HG03378 (cell line): ENCODE data around the gene USP22.
"Not testable (repeated sequence)": the region's sequence is repeated elsewhere in the genome, so short reads cannot be mapped to it uniquely, and the experiment has no call there.

Experiments used
- ATAC-seq: cut with Tn5 transposase; IDR thresholded peaks from one replicate; pipeline ENCODE4 v1.9.1; 2021; ENCODE audit warnings: mild to moderate bottlenecking, moderate library complexity; ENCODE audit not compliant: unreplicated experiment

USP22 gene

GRCh38 chr17:21042458-21043295, at the start of gene USP22:
Gene USP22, minus strand, starts transcription at chr17:21043011. Its CDS starts 176 bp downstream, at chr17:21042835.
- peak; percentile 21 for ATAC-seq

GRCh38 chr17:21090902-21091618, 48.2 kb upstream of the USP22 start:
- ATAC-seq, result no peak

DNA sequence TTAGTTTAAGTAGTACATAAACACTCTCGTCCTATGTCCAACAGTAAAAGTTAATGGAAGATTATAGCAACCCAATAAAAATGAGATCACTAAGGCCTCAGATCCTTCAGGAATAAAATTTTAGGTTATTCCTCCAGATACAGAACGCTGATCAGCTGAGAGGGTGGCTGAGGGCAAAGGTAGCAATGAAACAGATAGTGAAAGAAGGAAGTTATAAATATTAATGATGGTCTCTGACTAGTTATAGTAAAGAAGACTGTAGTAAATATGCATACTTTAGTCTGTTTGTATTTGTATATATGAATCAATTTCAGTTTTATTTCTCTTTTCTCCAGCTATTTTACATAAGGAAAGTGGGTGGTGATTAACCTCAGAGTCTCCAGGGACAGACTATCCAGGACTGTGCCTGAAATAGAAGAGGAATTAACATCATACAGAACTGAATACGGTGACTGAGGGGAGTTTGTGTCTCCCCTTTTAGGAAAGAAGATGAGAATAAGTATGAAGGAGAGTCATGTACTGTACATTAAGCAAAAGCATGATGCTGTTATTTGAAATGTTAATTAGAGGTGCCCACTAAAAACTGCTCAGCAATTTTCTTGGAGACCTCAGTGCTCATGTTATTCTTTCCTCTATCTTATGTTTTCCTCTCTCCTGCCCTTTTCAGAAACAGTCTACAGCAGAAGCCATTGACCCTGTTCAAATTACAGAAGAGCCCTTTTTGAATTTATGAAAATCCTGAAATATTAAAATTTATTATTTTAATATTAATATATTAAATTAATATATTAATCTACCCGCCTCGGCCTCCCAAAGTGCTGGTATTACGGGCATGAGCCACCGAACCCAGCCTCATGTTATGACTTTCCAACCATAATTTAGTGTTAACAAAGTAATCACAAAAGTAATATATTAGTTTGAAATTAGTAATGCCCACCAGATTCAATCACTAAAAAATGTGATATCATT, 47.4 kb upstream of the USP22 start:
- peak; percentile 58 for ATAC-seq

GRCh38 chr17:21089145-21089544, 46.3 kb upstream of the USP22 start:
- ATAC-seq, result no peak

DNA sequence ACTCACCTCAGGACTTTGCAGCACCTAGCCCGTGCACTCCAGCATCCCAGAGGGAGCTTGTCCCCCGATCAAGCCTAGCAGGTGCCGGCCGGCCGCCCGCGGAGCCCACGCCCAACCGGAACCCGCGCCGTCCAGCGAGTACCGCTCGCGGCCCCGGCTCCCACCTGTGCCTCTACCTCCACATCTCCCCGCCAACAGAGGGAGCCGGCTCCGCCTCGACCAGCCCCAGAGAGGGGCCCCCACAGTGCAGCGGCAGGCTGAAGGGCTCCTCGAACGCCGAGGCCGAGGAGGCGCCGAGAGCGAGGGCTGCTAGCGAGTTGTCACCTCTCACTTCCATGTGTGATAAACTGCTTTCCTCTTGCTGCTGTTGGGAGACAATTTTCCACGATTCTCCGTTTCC, 42.9 kb upstream of the USP22 start:
- ATAC-seq, result no peak

DNA sequence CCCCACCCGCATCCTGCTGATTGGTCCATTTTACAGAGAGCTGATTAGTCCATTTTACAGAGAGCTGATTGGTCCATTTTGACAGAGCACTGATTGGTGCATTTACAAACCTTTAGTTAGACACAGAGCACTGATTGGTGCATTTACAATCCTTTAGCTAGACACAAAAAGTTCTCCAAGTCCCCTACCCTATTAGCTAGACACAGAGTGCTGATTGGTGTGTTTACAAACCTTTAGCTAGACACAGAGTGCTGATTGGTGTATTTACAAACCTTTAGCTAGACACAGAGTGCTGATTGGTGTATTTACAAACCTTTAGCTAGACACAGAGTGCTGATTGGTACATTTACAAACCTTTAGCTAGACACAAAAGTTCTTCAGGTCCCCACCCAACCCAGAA, 42.5 kb upstream of the USP22 start:
- ATAC-seq, result not testable (repeated sequence)

- no peak for ATAC-seq
These were observed 39.2 kb upstream of the USP22 start for GRCh38 chr17:21082001-21082436.

GRCh38 chr17:21079196-21079595, 36.4 kb upstream of the USP22 start:
- no peak for ATAC-seq

- ATAC-seq, result no peak
These were observed 35.4 kb upstream of the USP22 start for GRCh38 chr17:21078016-21078780.

GRCh38 chr17:21077281-21077680, 34.5 kb upstream of the USP22 start:
- ATAC-seq, result no peak

DNA sequence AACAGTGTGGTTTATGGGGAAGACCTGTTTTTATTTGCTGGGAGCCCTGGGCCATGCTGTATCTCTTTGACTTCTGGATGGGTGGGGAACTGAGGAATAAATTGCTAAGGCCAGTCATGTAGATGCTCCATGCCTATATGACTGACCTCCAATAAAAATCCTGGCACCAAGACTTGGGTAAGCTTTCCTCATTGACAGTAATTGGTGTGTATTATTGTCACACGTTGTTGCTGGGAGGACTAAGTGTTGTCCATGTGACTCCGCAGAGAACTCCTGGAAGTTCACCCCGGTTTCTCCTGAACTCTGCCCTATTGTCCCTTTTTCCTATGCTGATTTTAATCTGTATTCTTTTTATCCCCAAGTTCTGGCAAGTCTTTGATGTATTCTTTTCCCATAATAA, 33.4 kb upstream of the USP22 start:
- ATAC-seq, result no peak

DNA sequence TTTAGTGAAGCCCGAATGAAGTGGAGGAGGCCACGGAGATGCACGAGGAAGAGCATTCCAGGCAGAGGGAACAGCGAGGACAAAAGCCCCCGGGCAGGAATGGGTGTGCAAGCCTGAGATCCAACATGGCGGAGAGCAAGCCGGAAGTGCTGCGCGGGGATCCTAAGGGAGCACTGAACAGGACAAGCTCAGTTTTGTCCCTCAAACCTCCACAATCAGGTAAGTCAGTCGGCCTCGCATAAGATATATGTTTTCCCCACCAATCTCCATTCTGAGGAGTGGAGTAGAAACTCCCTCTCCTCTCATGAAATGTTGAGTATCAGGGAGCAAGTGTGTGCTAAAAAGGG, 32.9 kb upstream of the USP22 start:
- ATAC-seq, result no peak

DNA sequence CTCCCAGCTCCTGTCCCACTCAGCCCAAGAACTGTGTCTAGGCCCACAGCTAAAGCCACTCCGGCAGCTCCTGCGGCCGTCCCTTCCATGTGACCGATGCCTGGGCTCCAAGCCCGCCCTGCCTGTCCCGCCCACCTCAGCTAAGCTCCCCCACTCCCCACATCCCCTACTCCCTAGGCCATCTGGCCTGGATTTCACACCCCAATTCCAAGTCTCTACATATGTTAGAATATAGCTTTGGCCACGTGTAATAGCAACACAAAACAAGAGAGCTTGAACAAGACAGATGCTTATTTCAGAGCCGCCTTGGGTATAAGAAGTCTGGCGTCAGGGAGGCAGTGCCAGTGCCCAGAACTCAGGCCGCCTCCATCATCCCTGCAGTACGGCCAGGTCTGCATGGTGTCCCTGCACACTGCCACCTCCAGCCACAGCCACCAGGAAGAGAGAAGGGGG, 30.0 kb upstream of the USP22 start:
- ATAC-seq, result no peak

GRCh38 chr17:21066394-21066793, 23.6 kb upstream of the USP22 start:
- ATAC-seq, result no peak

GRCh38 chr17:21061971-21062526, 19.2 kb upstream of the USP22 start:
- ATAC-seq, result peak; percentile 66

- ATAC-seq, result no peak
These were observed 18.5 kb upstream of the USP22 start for GRCh38 chr17:21061158-21061835.

DNA sequence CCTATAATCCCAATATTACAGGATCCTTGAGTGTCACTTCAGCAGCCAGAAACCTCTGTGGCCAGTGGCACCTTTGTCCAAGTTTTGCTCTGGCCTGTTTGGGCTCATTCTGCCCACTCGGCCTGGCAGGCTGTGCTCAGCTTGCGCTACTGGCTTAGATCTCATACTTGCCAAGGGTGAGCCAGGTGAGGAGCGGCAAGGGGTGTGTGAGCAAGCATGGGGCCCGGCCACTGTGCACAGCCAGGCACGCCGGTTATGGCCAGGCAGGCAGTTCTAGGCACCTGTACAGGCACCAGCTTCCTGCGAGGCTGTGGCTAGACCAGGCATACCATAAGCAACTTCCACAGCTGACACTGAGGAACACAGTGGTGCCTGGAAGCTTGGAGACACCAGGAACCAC, 16.9 kb upstream of the USP22 start:
- no peak for ATAC-seq

DNA sequence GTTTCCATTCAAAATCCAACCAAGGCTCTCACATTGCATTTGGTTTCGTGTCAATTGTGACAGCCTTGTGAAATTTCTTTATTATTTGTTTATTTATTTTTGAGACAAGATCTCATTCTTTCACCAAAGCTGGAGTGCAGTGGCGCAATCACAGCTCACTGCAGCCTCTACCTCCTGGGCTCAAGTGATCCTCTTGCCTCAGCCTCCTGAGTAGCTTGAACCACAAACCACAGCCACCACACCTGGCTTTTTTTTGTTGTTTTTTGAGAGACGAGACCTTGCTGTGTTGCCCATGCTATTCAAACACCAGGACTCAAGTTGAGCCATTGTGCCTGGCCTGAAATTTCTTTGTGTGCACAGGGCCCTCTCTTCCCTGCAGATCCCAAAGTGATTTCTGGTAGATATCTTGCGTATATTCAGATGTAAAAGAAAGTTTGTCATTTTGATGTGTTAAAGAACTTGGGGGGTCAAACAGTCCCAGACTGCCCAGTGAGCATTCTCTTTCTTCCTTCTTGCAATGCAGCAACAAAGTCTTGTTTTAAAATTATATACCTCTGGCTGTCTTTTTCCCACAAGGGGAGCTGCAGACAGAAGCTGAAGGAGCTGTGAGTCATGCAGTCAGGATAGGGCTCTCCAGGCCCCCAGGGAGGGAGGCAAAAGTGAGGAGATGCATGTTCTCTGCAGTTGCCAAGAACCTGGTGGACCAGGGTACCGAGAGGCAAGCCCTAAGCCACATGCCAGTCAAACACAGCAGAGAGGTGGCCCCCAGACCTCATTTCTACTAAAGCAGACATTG, 15.5 kb upstream of the USP22 start:
- no peak for ATAC-seq

DNA sequence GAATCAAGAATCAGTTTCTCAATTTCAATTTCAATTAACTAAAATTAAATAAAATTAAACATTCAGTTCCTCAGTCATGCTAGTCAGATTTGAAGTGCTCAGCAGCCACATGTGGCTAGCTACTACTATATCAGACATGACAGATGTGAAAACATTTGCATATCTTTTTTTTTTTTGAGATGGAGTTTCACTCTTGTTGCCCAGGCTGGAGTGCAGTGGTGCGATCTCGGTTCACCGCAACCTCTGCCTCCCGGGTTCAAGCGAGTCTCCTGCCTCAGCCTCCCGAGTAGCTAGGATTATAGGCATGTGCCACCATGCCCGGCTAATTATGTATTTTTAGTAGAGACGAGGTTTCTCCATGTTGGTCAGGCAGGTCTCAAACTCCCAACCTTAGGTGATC, 10.2 kb upstream of the USP22 start:
- ATAC-seq, result peak; percentile 79
